Measurements from ENCODE around the gene PLD3.

GRCh38 chr19:40348125-40348913, at the start of gene PLD3, which contains the start of gene C19orf47:
- peak; percentile 79 for TF ChIP-seq POLR2AphosphoS5 (IDR thresholded peaks at IDR 0.05; ENCODE audit: low read depth, low read length)
- peak; percentile 58; the same call in 1 of the 2 replicates for TF ChIP-seq TAF1 (IDR thresholded peaks at IDR 0.05; ENCODE audit: borderline replicate concordance, low read depth, low read length)
